GM12801 (cell line): ENCODE data around the gene RWDD2A.

Source experiments
- CTCF ChIP-seq: IDR thresholded peaks from one replicate; pipeline ENCODE4 v1.5.1; 2011; ENCODE audit warnings: control low read depth; ENCODE audit not compliant: insufficient read length; ENCODE audit errors: extremely low read depth

RWDD2A gene

GRCh38 chr6:83168556-83168955, 24.6 kb upstream of the RWDD2A start:
- TF ChIP-seq CTCF = no peak

- TF ChIP-seq CTCF = no peak
These were observed 24.1 kb upstream of the RWDD2A start for GRCh38 chr6:83169106-83169505.

- no peak for TF ChIP-seq CTCF
These were observed 23.6 kb upstream of the RWDD2A start for GRCh38 chr6:83169511-83169910.

- no peak for TF ChIP-seq CTCF
These were observed 16.9 kb upstream of the RWDD2A start for GRCh38 chr6:83176246-83176645.

- TF ChIP-seq CTCF = no peak
These were observed 12.7 kb upstream of the RWDD2A start for GRCh38 chr6:83180426-83180950.

GRCh38 chr6:83182114-83182513, 11.0 kb upstream of the RWDD2A start:
- TF ChIP-seq CTCF = no peak

- no peak for TF ChIP-seq CTCF
These were observed 9.9 kb upstream of the RWDD2A start for GRCh38 chr6:83183082-83183828.
